HG03439 (cell line): ENCODE results near the gene WDR91.
"Not testable (repeated sequence)": the region's sequence is repeated elsewhere in the genome, so short reads cannot be mapped to it uniquely, and the experiment has no call there.

ENCODE experiments used
- ATAC-seq: cut with Tn5 transposase; IDR thresholded peaks from one replicate; pipeline ENCODE4 v1.9.1; 2021; ENCODE audit warnings: mild to moderate bottlenecking, moderate library complexity; ENCODE audit not compliant: unreplicated experiment

Gene WDR91

GRCh38 chr7:135181261-135181928 lies 29.9 kb downstream of the WDR91 start:
- no peak for ATAC-seq

- no peak for ATAC-seq
Observed at GRCh38 chr7:135180122-135180521, 31.2 kb downstream of the WDR91 start.

DNA sequence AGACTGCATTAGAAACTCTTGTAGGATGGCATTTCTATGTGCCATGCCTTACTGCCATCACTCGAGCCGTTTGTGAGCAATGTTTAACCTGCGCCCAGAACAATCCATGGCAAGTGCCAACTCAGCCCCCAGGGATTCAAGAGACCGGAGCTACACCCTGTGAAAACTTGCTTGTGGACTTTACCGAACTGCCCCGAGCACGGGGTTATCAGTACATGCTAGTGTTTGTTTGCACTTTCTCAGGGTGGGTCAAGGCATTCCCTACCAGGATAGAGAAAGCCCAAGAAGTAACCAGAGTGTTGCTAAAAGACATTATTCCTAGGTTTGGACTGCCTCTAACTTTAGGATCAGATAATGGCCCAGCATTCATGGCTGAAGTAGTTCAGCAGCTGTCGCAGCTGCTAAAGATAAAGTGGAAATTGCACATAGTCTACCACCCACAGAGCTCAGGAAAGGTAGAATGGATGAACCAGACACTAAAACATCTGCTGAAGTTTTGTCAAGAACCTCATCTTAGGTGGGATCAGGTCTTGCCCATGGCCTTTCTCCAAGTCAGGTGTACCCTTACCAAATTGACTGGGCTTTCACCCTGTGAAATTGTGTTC lies 31.9 kb downstream of the WDR91 start:
- ATAC-seq, result no peak

GRCh38 chr7:135178364-135178763 lies 33.0 kb downstream of the WDR91 start:
- ATAC-seq, result no peak

DNA sequence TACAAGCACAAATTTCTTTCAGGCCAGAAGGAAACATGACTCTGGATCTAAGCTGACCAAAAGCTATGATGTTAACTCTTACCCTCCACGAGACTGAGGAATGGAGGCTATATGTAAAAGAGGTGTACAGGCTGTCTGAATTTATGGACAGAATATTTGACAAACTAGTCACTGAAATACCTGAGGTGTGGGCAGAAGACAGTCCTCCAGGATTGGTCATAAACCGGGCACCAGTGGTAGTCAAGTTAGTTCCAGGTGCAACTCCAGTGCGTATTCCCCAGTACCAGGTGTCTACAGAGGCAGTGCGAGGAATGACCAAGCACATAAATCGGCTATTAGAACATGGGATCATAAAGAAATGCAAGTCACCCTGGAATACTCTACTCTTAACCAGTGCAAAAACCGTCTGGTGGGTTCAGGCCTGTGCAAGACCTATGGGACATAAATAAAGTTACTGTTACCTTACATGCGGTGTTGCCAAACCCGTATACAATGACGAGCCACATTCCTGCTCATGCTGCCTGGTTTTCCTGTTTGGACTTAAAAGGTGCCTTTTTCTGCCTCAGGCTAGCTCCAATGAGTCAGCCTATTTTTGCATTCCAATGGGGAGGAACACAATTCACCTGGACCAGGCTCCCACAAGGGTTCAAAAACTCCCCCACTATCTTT lies 34.2 kb downstream of the WDR91 start:
- no peak for ATAC-seq

DNA sequence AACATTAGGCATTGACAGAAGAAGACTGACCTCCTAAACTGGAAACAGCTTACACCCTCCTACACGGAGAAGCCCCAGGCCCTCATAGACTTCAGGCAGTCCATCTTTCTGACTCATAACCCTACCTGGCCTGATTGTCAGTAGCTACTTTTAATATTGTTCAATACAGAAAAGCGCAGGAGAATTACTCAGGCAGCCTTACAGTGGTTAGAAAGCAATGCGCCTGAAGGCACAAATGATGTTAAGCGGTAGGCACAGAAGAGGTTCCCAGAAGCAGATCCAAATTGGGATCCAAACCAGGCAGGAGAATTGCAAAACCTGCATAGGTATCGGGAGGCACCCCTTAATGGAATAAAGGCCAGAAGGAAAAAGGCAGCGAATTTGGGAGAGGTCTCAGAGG lies 35.4 kb downstream of the WDR91 start:
- ATAC-seq, result no peak

DNA sequence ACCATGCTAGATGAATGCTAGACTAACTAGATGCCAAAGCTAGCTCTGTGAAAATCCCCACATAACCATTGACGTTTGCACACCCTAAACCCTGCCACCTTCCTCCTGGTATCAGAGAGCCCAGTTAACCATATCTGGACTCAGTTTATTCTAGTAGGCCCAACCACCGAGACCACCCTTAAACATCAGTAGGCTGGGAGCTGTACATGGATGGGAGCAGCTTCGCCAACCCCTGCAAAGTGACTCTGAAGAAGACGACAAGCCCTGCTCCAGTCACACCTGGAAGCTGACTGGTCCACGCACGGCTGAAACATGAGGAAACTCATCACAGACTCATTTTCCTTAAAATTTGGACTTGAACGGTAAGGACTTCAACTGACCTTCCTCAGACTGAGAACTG lies 36.4 kb downstream of the WDR91 start:
- no peak for ATAC-seq

- ATAC-seq, result not testable (repeated sequence)
Observed at GRCh38 chr7:135173916-135174315, 37.4 kb downstream of the WDR91 start.

GRCh38 chr7:135171581-135172291 lies 39.6 kb downstream of the WDR91 start:
- ATAC-seq, result not testable (repeated sequence)

DNA sequence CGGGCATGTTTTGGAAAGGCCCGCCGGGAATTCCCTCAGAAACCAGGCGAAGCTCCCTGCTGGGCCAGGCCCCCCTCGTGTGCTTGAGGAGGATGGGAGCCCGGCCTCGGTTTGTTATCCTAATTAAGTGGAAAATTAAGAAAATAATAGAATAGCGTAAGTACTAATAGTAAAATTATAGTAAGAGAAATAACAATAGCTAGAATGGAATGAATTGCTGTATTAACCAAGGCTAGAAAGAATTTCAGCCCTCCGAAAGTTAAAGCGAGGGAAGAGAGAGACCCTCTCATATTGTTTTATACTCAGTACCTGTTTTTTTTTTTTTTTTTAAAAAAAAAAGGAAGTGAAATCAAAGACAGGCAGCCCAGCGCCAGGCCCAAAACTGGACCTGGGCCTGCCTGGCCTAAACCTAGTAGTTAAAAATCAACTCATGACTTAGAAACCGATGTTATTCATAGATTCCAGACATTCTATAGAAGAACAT lies 40.3 kb downstream of the WDR91 start:
- ATAC-seq, result peak; percentile 36

DNA sequence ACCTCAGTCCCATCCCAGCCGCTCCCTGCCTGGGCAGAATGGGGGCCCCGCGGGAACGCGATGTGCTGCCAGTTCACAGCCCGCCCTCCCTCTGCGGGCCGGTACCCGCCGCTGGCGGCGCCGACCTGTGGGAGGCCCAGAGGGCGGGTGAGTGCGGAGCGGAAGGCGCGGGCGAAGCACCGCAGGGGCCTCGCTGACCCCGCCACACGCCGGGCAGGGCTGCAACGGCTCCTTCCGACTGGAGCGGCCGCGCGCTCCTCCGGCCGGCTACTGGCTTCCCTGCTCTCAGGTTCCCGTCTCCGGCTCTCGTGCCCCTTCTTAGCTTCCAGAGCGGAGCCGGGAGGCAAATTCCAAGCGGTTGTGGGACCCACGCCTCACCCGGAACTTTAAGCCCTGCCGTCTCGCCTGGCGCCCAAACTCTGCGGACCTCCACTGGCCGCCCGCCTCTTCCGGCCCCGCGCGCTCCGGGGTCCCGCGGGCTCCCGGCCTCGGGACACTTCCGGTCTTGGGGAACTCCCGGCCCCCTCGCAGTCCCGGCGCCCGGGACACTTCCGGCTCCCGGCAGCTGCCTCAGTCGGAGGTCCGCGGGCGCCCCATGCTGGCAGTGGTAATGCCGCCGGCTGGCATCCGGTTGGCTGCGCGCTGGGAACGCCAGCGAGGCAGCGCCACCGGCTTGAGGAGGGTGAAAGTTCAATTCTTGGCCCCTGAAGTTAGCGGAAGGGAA lies 40.9 kb downstream of the WDR91 start, which contains the start of gene CYREN:
Gene CYREN (minus strand): TSS at position 434 of the 724 bp plus-strand sequence. CDS start 1,785 bp downstream, outside the sequence.
- peak; percentile 64 for ATAC-seq

- no peak for ATAC-seq
Observed at GRCh38 chr7:135169964-135170273, 41.4 kb downstream of the WDR91 start.

DNA sequence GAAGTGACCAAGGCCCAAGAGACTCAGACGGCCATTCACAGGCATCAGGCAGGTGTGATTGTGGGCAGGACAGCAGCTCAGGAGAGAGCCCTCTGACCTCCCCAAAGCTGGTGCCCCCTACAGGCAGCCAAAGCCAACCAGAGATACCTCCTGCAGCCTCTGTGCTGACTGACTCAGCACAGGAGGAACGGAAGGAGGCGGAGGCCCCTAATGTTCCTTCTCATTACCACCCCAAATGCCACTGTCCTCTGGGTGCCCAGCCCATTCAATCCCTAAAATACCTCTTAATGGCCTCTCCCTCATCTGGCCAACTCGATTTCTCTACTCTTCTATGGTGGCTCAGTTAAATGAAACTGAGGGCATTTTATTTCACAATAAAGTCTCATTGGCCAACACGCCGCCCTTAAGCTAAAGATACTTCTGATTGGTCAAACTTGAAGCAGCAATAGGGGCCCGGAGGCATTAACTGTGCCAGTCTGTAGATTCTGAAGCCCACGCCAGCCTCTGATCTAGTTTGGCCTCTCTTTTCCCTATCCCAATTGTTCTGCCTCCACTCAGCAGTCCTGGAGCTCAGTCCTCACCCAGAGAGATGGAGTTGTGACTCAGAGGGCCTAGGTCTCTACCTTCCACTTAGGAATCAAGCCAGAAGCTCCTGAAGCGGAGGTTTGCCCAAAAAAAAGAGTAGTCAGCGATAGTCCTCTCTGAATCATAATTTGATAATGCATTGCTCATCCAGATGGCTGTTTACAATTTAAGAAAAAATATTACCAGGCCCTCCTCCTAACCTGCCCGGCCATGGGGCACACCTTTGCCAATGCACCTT lies 42.0 kb downstream of the WDR91 start:
- ATAC-seq, result peak; percentile 33

- ATAC-seq, result no peak
Observed at GRCh38 chr7:135168489-135169140, 42.7 kb downstream of the WDR91 start.

- no peak for ATAC-seq
Observed at GRCh38 chr7:135168001-135168400, 43.3 kb downstream of the WDR91 start.

GRCh38 chr7:135167365-135167917 lies 43.9 kb downstream of the WDR91 start:
- no peak for ATAC-seq

GRCh38 chr7:135166338-135166990 lies 44.9 kb downstream of the WDR91 start:
- no peak for ATAC-seq

DNA sequence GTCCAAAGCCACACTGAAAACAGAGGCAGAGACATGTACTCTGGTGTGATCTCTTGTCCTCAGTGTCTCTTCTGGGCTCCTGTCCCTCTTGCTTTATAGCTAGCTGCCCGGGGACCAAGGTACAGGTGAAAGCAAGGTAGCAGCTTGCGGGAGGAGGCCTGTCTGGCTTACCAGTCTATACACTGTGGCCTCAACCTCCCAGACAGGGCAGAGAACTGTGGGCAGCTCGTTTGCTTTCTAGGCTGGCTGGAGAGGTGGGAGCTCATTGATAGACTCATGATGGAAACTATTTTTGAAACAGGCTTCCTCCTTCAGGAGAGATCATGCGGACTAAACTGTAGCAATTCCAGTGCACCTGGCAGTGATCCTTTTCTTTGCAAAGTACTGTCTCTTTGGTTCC lies 45.5 kb downstream of the WDR91 start:
- ATAC-seq, result no peak
